ENCODE results near the gene RAP1GDS1.

RAP1GDS1 gene

GRCh38 chr4:98345838-98346237 lies 84.7 kb downstream of the RAP1GDS1 start:
- Histone ChIP-seq H2AFZ (ENCODE audit: low read depth) (no peak overlapping the region), H3K79me2 (ENCODE audit: insufficient read depth, low read depth) (no peaks in the 10 kb centered on the region), H3K27me3 (ENCODE audit: insufficient read depth, low read depth) (no peaks in the 10 kb centered on the region), H4K20me1 (ENCODE audit: insufficient read depth) (no peaks in the 10 kb centered on the region), H3K4me3 (IDR thresholded peaks at IDR 0.05; ENCODE audit: insufficient read depth, low read depth, low read length) (no peak overlapping the region), H3K4me2 (no peak overlapping the region), H3K9ac (no peak overlapping the region), H3K36me3 (ENCODE audit: insufficient read depth) (no peaks in the 10 kb centered on the region), H3K27ac (no peak overlapping the region), H3K4me1 (ENCODE audit: low read depth, poor library complexity, severe bottlenecking) (no peaks in the 10 kb centered on the region)
- TF ChIP-seq CTCF (conservative IDR thresholded peaks at IDR 0.05; ENCODE audit: low read depth, low read length): no peak

GRCh38 chr4:98352396-98352795 lies 91.2 kb downstream of the RAP1GDS1 start:
- Histone ChIP-seq H2AFZ (ENCODE audit: low read depth) (no peak overlapping the region), H3K27me3 (ENCODE audit: insufficient read depth, low read depth) (no peaks in the 10 kb centered on the region), H3K4me3 (IDR thresholded peaks at IDR 0.05; ENCODE audit: insufficient read depth, low read depth, low read length) (no peak overlapping the region), H3K4me2 (no peak overlapping the region), H3K36me3 (ENCODE audit: insufficient read depth) (no peaks in the 10 kb centered on the region), H3K27ac (no peak overlapping the region), H3K4me1 (ENCODE audit: low read depth, poor library complexity, severe bottlenecking) (no peaks in the 10 kb centered on the region), H4K20me1 (ENCODE audit: insufficient read depth) (no peaks in the 10 kb centered on the region), H3K79me2 (ENCODE audit: insufficient read depth, low read depth) (no peaks in the 10 kb centered on the region), H3K9ac (no peak overlapping the region)
- no peak for TF ChIP-seq CTCF (conservative IDR thresholded peaks at IDR 0.05; ENCODE audit: low read depth, low read length)

- H4K20me1 ChIP-seq (ENCODE audit: insufficient read depth): no peaks in the 10 kb centered on the region
- no peaks in the 10 kb centered on the region for H3K27me3 ChIP-seq (ENCODE audit: insufficient read depth, low read depth)
- H3K36me3 ChIP-seq (ENCODE audit: insufficient read depth): no peaks in the 10 kb centered on the region
- no peaks in the 10 kb centered on the region for H3K79me2 ChIP-seq (ENCODE audit: insufficient read depth, low read depth)
- no peaks in the 10 kb centered on the region for H3K4me1 ChIP-seq (ENCODE audit: low read depth, poor library complexity, severe bottlenecking)
- H3K9ac ChIP-seq: no peak overlapping the region
- no peak overlapping the region for H2AFZ ChIP-seq (ENCODE audit: low read depth)
- H3K4me2 ChIP-seq: no peak overlapping the region
- H3K27ac ChIP-seq: no peak overlapping the region
- TF ChIP-seq CTCF (conservative IDR thresholded peaks at IDR 0.05; ENCODE audit: low read depth, low read length): no peak
- no peak overlapping the region for H3K4me3 ChIP-seq (IDR thresholded peaks at IDR 0.05; ENCODE audit: insufficient read depth, low read depth, low read length)
Observed at GRCh38 chr4:98352940-98353339, 91.8 kb downstream of the RAP1GDS1 start.

GRCh38 chr4:98358630-98359248 lies 97.6 kb downstream of the RAP1GDS1 start:
- Histone ChIP-seq H3K4me3 (IDR thresholded peaks at IDR 0.05; ENCODE audit: insufficient read depth, low read depth, low read length) (no peak overlapping the region), H3K27me3 (ENCODE audit: insufficient read depth, low read depth) (no peaks in the 10 kb centered on the region), H3K79me2 (ENCODE audit: insufficient read depth, low read depth) (no peaks in the 10 kb centered on the region), H3K9ac (no peak overlapping the region), H3K27ac (no peak overlapping the region), H4K20me1 (ENCODE audit: insufficient read depth) (no peaks in the 10 kb centered on the region; the same call in 1 of the 2 replicates), H2AFZ (ENCODE audit: low read depth) (no peak overlapping the region), H3K4me2 (no peak overlapping the region), H3K36me3 (ENCODE audit: insufficient read depth) (no peaks in the 10 kb centered on the region), H3K4me1 (ENCODE audit: low read depth, poor library complexity, severe bottlenecking) (no peaks in the 10 kb centered on the region)
- TF ChIP-seq CTCF (conservative IDR thresholded peaks at IDR 0.05; ENCODE audit: low read depth, low read length): no peak

Data from KMS-11 (cell line).